Mesendoderm (in vitro differentiated cells): Measurements from ENCODE around the gene RHOB.
A peak's percentile ranks its signal among the peaks of the same experiment; 100 is the strongest.

Experiments used
- DNase-seq: peaks from one replicate; pipeline ENCODE4 v3.0.0; 2013
- H2AK5ac ChIP-seq: 2 replicates; pipeline ENCODE4 v1.6.1; 2013; ENCODE audit warnings: low read length, inconsistent platforms
- H2BK120ac ChIP-seq: 2 replicates; pipeline ENCODE4 v1.6.1; 2013; ENCODE audit warnings: low read depth, mild to moderate bottlenecking, low read length, moderate library complexity, mixed read lengths
- H2BK15ac ChIP-seq: replicated peaks from 2 replicates; pipeline ENCODE4 v1.6.1; 2013; ENCODE audit warnings: low read depth, mild to moderate bottlenecking, moderate library complexity
- H2BK5ac ChIP-seq: 2 replicates; pipeline ENCODE4 v1.6.1; 2013; ENCODE audit warnings: low read length, inconsistent platforms
- H3K18ac ChIP-seq: 2 replicates; pipeline ENCODE4 v1.6.1; 2013; ENCODE audit warnings: mild to moderate bottlenecking, low read length, mixed read lengths
- H3K23ac ChIP-seq: one replicate; pipeline ENCODE4 v1.6.1; 2013; ENCODE audit warnings: low read length
- H3K27ac ChIP-seq: 2 replicates; pipeline ENCODE4 v1.5.1; 2013; ENCODE audit warnings: low read depth, mild to moderate bottlenecking, inconsistent platforms, low read length, moderate library complexity
- H3K27me3 ChIP-seq: 2 replicates; pipeline ENCODE4 v1.6.1; 2013; ENCODE audit warnings: low read length, control low read depth, mild to moderate bottlenecking, inconsistent platforms; ENCODE audit not compliant: insufficient read depth, poor library complexity
- H3K36me3 ChIP-seq: 2 replicates; pipeline ENCODE4 v1.6.1; 2013; ENCODE audit warnings: low read length, inconsistent platforms; ENCODE audit not compliant: control insufficient read depth, insufficient read depth
- H3K4ac ChIP-seq: one replicate; pipeline ENCODE4 v1.6.1; 2013; ENCODE audit warnings: low read depth, mild to moderate bottlenecking, low read length, moderate library complexity
- H3K4me1 ChIP-seq: 2 replicates; pipeline ENCODE4 v1.6.1; 2013; ENCODE audit warnings: low read depth, low read length, inconsistent platforms; ENCODE audit not compliant: control insufficient read depth
- H3K4me2 ChIP-seq: 2 replicates; pipeline ENCODE4 v1.6.1; 2013; ENCODE audit warnings: low read length
- H3K4me3 ChIP-seq: 2 replicates; pipeline ENCODE4 v1.5.1; 2013; ENCODE audit warnings: mild to moderate bottlenecking, low read length
- H3K56ac ChIP-seq: one replicate; pipeline ENCODE4 v1.6.1; 2013; ENCODE audit warnings: low read length
- H3K79me1 ChIP-seq: 2 replicates; pipeline ENCODE4 v1.6.1; 2013; ENCODE audit warnings: low read length, inconsistent platforms
- H3K79me2 ChIP-seq: 2 replicates; pipeline ENCODE4 v1.6.1; 2013; ENCODE audit warnings: mild to moderate bottlenecking, low read length; ENCODE audit not compliant: control insufficient read depth, insufficient read depth
- H3K9ac ChIP-seq: 2 replicates; pipeline ENCODE4 v1.6.1; 2013; ENCODE audit warnings: low read length, inconsistent platforms
- H4K5ac ChIP-seq: one replicate; pipeline ENCODE4 v1.6.1; 2013; ENCODE audit warnings: low read length
- H4K8ac ChIP-seq: one replicate; pipeline ENCODE4 v1.6.1; 2013; ENCODE audit warnings: low read depth, mild to moderate bottlenecking, control low read depth, low read length, moderate library complexity
- WGBS: extraction: QIAGEN DNeasy Blood & Tissue Kit; methylation state at CpG from one replicate; pipeline ENCODE4 v1.1.7; 2013; ENCODE audit warnings: low lambda C conversion rate, missing lambda C conversion rate; ENCODE audit not compliant: insufficient coverage; ENCODE audit errors: extremely low coverage; 5-methylcytosine and 5-hydroxymethylcytosine counted together

The RHOB gene

GRCh38 chr2:20419752-20420151, 27.1 kb upstream of the RHOB start:
- no CpG with 5 or more reads among the region's 9 CpGs for WGBS

GRCh38 chr2:20421336-20421987, 25.4 kb upstream of the RHOB start:
- Histone ChIP-seq H3K4me1 (no peaks in the 10 kb centered on the region), H3K4me3 (no peak overlapping the region), H4K8ac (no peak overlapping the region)

More at GRCh38 chr2:20419752-20420151, 27.1 kb upstream of the RHOB start:
- H4K8ac ChIP-seq, result no peak overlapping the region
- H3K23ac ChIP-seq, result no peak overlapping the region
- H2BK5ac ChIP-seq, result no peak overlapping the region
- no peak overlapping the region for H3K18ac ChIP-seq
- no peak for DNase-seq
- H3K4me3 ChIP-seq, result no peak overlapping the region
- H3K27me3 ChIP-seq, result no peaks in the 10 kb centered on the region
- no peak overlapping the region for H2BK15ac ChIP-seq
- H3K36me3 ChIP-seq, result no peaks in the 10 kb centered on the region
- H2AK5ac ChIP-seq, result no peak overlapping the region
- H3K4me1 ChIP-seq, result no peaks in the 10 kb centered on the region
- no peak overlapping the region for H2BK120ac ChIP-seq
- H3K56ac ChIP-seq, result no peak overlapping the region
- no peak overlapping the region for H3K9ac ChIP-seq
- no peaks in the 10 kb centered on the region for H3K79me1 ChIP-seq
- H3K27ac ChIP-seq, result no peak overlapping the region
- H4K5ac ChIP-seq, result no peak overlapping the region
- no peak overlapping the region for H3K4ac ChIP-seq
- no peaks in the 10 kb centered on the region for H3K79me2 ChIP-seq
- no peak overlapping the region for H3K4me2 ChIP-seq

GRCh38 chr2:20421988-20422370, 24.9 kb upstream of the RHOB start:
- Histone ChIP-seq H3K18ac (no peak overlapping the region), H3K27me3 (no peaks in the 10 kb centered on the region), H3K36me3 (no peaks in the 10 kb centered on the region), H3K56ac (no peak overlapping the region), H3K23ac (no peak overlapping the region), H3K4ac (no peak overlapping the region), H4K8ac (no peak overlapping the region), H3K79me1 (no peaks in the 10 kb centered on the region), H3K4me1 (no peaks in the 10 kb centered on the region), H3K27ac (no peak overlapping the region), H3K79me2 (no peaks in the 10 kb centered on the region), H3K4me3 (no peak overlapping the region), H2BK15ac (no peak overlapping the region), H2BK5ac (no peak overlapping the region), H4K5ac (no peak overlapping the region), H3K9ac (no peak overlapping the region), H3K4me2 (no peak overlapping the region), H2BK120ac (no peak overlapping the region), H2AK5ac (no peak overlapping the region)
- no CpG with 5 or more reads among the region's 7 CpGs for WGBS
- no peak for DNase-seq

More at GRCh38 chr2:20421336-20421987, 25.4 kb upstream of the RHOB start:
- no peak overlapping the region for H3K9ac ChIP-seq
- no peak overlapping the region for H3K23ac ChIP-seq
- no peak overlapping the region for H3K4me2 ChIP-seq
- no peak overlapping the region for H3K27ac ChIP-seq
- no peaks in the 10 kb centered on the region for H3K79me1 ChIP-seq
- WGBS, result no CpG with 5 or more reads among the region's 14 CpGs
- no peaks in the 10 kb centered on the region for H3K27me3 ChIP-seq
- no peak overlapping the region for H2BK15ac ChIP-seq
- no peak overlapping the region for H3K56ac ChIP-seq
- no peak overlapping the region for H3K18ac ChIP-seq
- H3K4ac ChIP-seq, result no peak overlapping the region
- DNase-seq, result no peak
- no peak overlapping the region for H2AK5ac ChIP-seq
- H2BK120ac ChIP-seq, result no peak overlapping the region
- H2BK5ac ChIP-seq, result no peak overlapping the region
- no peaks in the 10 kb centered on the region for H3K79me2 ChIP-seq
- H3K36me3 ChIP-seq, result no peaks in the 10 kb centered on the region
- H4K5ac ChIP-seq, result no peak overlapping the region

GRCh38 chr2:20422402-20423271, 24.2 kb upstream of the RHOB start:
- no peak overlapping the region for H2BK120ac ChIP-seq
- no peak overlapping the region for H2BK5ac ChIP-seq
- H3K36me3 ChIP-seq, result no peaks in the 10 kb centered on the region
- no CpG with 5 or more reads among the region's 11 CpGs for WGBS
- H3K4me1 ChIP-seq, result no peaks in the 10 kb centered on the region
- H3K56ac ChIP-seq, result no peak overlapping the region
- DNase-seq, result peak; percentile 53
- no peak overlapping the region for H3K4me3 ChIP-seq
- no peaks in the 10 kb centered on the region for H3K79me1 ChIP-seq
- no peak overlapping the region for H2BK15ac ChIP-seq
- no peaks in the 10 kb centered on the region for H3K27me3 ChIP-seq
- H4K5ac ChIP-seq, result no peak overlapping the region
- no peak overlapping the region for H3K18ac ChIP-seq
- no peak overlapping the region for H3K9ac ChIP-seq
- no peaks in the 10 kb centered on the region for H3K79me2 ChIP-seq
- H4K8ac ChIP-seq, result no peak overlapping the region
- H3K4me2 ChIP-seq, result no peak overlapping the region
- no peak overlapping the region for H2AK5ac ChIP-seq
- no peak overlapping the region for H3K23ac ChIP-seq
- no peak overlapping the region for H3K4ac ChIP-seq
- H3K27ac ChIP-seq, result no peak overlapping the region

- Histone ChIP-seq H3K18ac (no peak overlapping the region), H4K8ac (no peak overlapping the region)
Measured at GRCh38 chr2:20423359-20423758, 23.5 kb upstream of the RHOB start.

More at GRCh38 chr2:20423359-20423758, 23.5 kb upstream of the RHOB start:
- H3K79me1 ChIP-seq, result no peaks in the 10 kb centered on the region
- H3K4me1 ChIP-seq, result no peaks in the 10 kb centered on the region
- H2BK5ac ChIP-seq, result no peak overlapping the region
- no peak overlapping the region for H4K5ac ChIP-seq
- H3K27me3 ChIP-seq, result no peaks in the 10 kb centered on the region
- WGBS, result no CpG with 5 or more reads among the region's 6 CpGs
- no peak overlapping the region for H3K4ac ChIP-seq
- no peak overlapping the region for H3K9ac ChIP-seq
- no peak overlapping the region for H3K23ac ChIP-seq
- no peak overlapping the region for H2BK120ac ChIP-seq
- H3K4me2 ChIP-seq, result no peak overlapping the region
- H3K36me3 ChIP-seq, result no peaks in the 10 kb centered on the region
- H3K4me3 ChIP-seq, result no peak overlapping the region
- H3K27ac ChIP-seq, result no peak overlapping the region
- DNase-seq, result no peak
- H3K79me2 ChIP-seq, result no peaks in the 10 kb centered on the region
- H2AK5ac ChIP-seq, result no peak overlapping the region
- H2BK15ac ChIP-seq, result no peak overlapping the region
- no peak overlapping the region for H3K56ac ChIP-seq
